Muscle of leg (tissue), 11 donors: ENCODE results near the gene AMFR. TPM values are rescaled to one million over a fixed set of nuclear protein-coding genes. Genes with fewer than 3 reads are reported as not detected.

ENCODE experiments used
- DNase-seq: peaks from one replicate; pipeline ENCODE4 v3.0.0; 2013
- H3K27ac ChIP-seq: one replicate; pipeline ENCODE4 v1.5.1; 2013; ENCODE audit warnings: mild to moderate bottlenecking, low read length, control low read depth
- H3K27me3 ChIP-seq: one replicate; pipeline ENCODE4 v1.6.1; 2013; ENCODE audit warnings: low read length; ENCODE audit not compliant: control insufficient read depth, insufficient read depth
- H3K36me3 ChIP-seq: one replicate; pipeline ENCODE4 v1.6.1; 2013; ENCODE audit warnings: low read length; ENCODE audit not compliant: control insufficient read depth, insufficient read depth
- H3K4me1 ChIP-seq: one replicate; pipeline ENCODE4 v1.6.1; 2013; ENCODE audit warnings: low read length; ENCODE audit not compliant: control insufficient read depth, insufficient read depth
- H3K4me3 ChIP-seq: one replicate; pipeline ENCODE4 v1.5.1; 2013; ENCODE audit warnings: low read length, control low read depth
- H3K9me3 ChIP-seq: replicated peaks from 2 replicates; pipeline ENCODE4 v1.6.1; 2013; ENCODE audit warnings: low read depth, low read length; ENCODE audit not compliant: control insufficient read depth
- WGBS: methylation state at CpG from one replicate; pipeline ENCODE4 v1.1.5; 2013; ENCODE audit warnings: missing lambda C conversion rate; ENCODE audit not compliant: insufficient coverage; 5-methylcytosine and 5-hydroxymethylcytosine counted together
- polyA plus RNA-seq, 8 donors: library from polyadenylated mRNA; unstranded; fragments of 120-200 nt; gene quantifications; one replicate each; pipeline versions ENCODE4 v1.2.1 to v1.2.3, GENCODE V29; 2013; ENCODE audit warnings: inconsistent platforms in 1 of 8, low replicate concordance in 1 of 8; ENCODE audit not compliant: insufficient read length in 8 of 8, insufficient read depth in 1 of 8
- total RNA-seq: library from RNA; stranded (reverse); fragments of 120-200 nt; gene quantifications from one replicate; pipeline ENCODE4 v1.2.4, GENCODE V29; 2013

AMFR gene
- total and polyA plus RNA-seq, 9 donors: 36.6 to 70.4 (median 49.1) TPM

DNA sequence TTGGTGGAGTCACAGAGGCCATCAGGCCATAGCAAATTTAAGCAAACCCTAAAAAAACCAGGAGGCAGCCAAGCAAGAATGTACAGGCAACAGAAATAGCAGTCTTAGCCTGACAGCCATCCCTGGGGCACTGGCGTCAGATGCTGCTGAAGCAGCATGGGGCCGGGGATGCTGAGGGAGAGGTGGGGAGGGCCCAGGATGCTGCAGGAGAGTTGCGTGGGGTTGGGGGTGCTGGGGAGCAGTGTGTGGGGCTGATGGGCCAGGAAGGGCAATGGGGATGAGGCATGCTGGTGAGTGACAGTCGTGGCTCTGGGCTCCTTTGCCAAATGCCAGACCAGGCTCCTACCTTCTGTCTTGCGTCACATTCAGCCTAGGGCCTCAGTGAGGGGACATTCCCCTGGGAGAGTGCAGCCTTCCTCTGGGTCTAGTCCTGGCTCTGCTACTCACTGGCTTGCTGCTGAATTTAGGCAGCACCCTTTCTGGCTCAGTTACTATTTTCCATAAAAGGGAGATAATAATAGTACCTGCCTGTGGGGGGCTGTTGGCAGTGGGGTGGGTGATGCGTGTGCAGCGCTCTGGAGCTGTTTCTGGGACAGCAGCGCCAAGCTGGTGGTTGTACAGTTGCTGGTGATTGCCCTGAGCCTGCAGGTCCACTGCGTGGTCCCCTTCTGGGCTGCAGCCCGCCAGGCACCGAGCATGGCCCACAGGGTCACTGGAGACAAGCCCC, 88.1 kb downstream of the AMFR start:
- DNase-seq: no peak
- 84% methylated on average over 10 of the region's 11 CpGs for WGBS
- no peaks in the 10 kb centered on the region for H3K36me3 ChIP-seq
- H3K27me3 ChIP-seq: no peaks in the 10 kb centered on the region
- no peaks in the 10 kb centered on the region for H3K9me3 ChIP-seq
- H3K4me1 ChIP-seq: peaks cover 7% of the 10 kb centered on the region
- no peak overlapping the region for H3K4me3 ChIP-seq
- H3K27ac ChIP-seq: no peak overlapping the region

DNA sequence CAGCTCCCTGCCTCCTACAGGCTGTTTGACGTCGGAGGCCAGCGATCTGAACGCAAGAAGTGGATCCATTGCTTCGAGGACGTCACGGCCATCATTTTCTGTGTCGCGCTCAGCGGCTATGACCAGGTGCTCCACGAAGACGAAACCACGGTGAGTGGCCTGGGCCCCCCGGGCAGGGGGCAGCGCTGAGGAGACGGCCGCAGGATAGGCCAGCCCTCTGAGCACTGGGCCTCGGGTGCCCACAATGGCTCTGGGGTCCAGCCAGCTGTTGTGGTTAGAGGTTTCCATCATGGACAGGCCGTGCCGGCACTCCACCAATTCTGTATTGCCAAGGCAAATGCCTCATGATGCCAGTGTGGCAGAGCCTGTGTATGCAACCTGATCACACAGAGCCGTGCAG, 88.6 kb downstream of the AMFR start:
- no peak for DNase-seq
- Histone ChIP-seq H3K4me1 (peaks cover 1% of the 10 kb centered on the region), H3K27me3 (no peaks in the 10 kb centered on the region), H3K9me3 (no peaks in the 10 kb centered on the region), H3K27ac (no peak overlapping the region), H3K36me3 (no peaks in the 10 kb centered on the region), H3K4me3 (no peak overlapping the region)
- WGBS: 84% methylated on average over 21 of the region's 21 CpGs

DNA sequence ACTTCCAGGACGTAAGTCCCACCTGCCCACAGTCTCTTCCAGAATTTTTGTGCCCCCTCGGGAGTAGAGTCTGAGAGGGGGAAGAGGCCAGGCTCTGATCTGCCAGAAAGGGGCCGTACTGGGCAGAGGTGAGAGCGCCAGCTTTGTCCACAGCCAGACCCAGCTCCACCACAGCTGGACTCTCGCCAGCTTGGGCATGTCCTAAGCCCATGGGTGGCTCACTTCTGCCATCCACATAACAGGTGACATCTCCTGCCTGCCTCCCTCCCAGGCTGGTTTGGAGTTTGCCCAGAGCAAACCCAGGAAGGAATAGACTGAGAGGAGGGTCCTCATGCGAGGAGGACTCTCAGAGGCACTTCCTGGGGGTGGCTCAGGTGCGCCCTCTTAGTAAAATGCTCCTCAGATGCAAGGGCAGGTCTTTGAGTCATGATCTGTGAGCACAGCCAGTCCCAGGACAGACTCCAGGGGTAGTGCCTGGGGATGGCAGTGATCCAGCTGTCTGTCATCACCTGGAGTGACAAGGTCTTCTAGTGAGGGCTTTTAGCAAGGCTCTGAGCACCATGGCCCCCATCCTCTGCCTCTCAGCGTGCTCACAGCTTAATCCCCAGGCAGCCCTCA, 89.2 kb downstream of the AMFR start:
- 76% methylated on average over 3 of the region's 8 CpGs for WGBS
- DNase-seq: no peak
- no peak overlapping the region for H3K4me3 ChIP-seq
- no peaks in the 10 kb centered on the region for H3K4me1 ChIP-seq
- no peaks in the 10 kb centered on the region for H3K36me3 ChIP-seq
- no peak overlapping the region for H3K27ac ChIP-seq
- no peaks in the 10 kb centered on the region for H3K9me3 ChIP-seq
- no peaks in the 10 kb centered on the region for H3K27me3 ChIP-seq

DNA sequence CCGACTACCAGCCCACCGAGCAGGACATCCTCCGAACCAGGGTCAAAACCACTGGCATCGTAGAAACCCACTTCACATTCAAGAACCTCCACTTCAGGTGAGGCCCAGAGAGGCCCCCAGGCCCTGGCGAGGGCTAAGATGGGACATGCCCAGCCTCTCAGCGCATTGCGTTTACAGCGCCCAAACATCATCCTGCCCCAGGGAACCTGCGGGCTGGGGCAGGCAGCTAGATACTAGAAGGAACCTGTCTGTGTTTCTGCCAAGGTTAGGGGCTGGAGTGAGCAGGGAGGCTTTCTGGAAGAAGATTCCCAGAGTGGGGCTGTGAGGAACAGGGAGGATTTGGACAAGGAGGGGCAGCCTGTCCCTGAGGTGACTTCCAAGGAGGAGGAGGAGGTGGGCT, 90.6 kb downstream of the AMFR start:
- no peak for DNase-seq
- no peaks in the 10 kb centered on the region for H3K36me3 ChIP-seq
- H3K27me3 ChIP-seq: no peaks in the 10 kb centered on the region
- H3K27ac ChIP-seq: no peak overlapping the region
- WGBS: 93% methylated on average over 9 of the region's 9 CpGs
- H3K9me3 ChIP-seq: no peaks in the 10 kb centered on the region
- H3K4me3 ChIP-seq: no peak overlapping the region
- no peaks in the 10 kb centered on the region for H3K4me1 ChIP-seq

DNA sequence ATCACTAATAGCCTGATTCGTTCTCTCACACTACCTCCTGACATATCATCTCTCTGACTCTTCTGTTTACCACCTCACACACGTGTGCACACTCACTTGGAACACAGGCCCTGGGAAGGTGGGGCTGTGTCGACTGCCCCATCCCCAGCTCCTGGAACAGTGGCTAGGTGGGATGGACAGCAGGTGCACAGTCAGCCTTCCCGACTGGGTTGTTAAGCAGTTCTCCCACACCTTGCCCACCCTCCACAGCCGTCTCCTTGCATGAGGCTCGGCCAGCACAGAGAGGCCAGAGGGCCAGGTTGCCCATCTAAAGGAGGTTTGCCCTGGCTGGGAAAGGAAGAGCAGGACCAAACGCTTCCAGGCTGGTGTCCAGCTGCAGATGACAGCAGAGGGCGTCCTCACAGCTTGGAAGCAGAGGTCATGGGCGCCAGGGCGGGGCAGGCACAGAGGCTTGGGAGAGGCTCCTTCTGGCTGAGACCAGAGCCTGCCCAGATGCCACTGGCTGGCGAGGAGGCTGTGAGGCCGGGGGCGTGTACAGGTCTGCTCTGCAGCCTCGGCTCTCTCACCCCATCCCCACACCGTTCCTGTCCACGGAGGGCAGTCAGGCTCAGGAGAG, 92.8 kb downstream of the AMFR start:
- H3K4me3 ChIP-seq: no peak overlapping the region
- peak; percentile 57 for DNase-seq
- no peak overlapping the region for H3K27ac ChIP-seq
- no peaks in the 10 kb centered on the region for H3K36me3 ChIP-seq
- no peaks in the 10 kb centered on the region for H3K4me1 ChIP-seq
- H3K27me3 ChIP-seq: no peaks in the 10 kb centered on the region
- WGBS: 28% methylated on average over 5 of the region's 16 CpGs
- H3K9me3 ChIP-seq: no peaks in the 10 kb centered on the region

DNA sequence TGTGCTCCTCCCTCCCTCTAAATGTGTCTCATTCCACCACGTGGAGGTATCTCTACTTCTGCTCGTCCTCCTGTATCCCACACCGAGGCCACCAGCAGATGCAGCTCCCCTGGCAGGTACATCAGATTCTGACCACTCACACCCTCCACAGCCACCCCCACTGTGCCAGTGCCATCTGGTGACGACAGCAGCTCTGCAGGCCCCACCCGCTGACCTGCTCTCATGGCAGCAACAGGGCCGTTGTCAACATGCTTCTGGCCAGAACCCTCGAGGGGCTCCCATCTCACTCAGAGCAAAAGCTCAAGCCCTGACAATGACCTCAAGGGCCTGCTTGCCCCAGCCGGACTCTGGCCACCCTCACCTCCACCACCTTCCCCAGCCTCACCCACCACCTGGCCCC, 93.4 kb downstream of the AMFR start:
- H3K9me3 ChIP-seq: no peaks in the 10 kb centered on the region
- no peaks in the 10 kb centered on the region for H3K4me1 ChIP-seq
- no peak for DNase-seq
- no peaks in the 10 kb centered on the region for H3K27me3 ChIP-seq
- no peak overlapping the region for H3K4me3 ChIP-seq
- no peaks in the 10 kb centered on the region for H3K36me3 ChIP-seq
- H3K27ac ChIP-seq: no peak overlapping the region
- 65% methylated on average over 8 of the region's 8 CpGs for WGBS

DNA sequence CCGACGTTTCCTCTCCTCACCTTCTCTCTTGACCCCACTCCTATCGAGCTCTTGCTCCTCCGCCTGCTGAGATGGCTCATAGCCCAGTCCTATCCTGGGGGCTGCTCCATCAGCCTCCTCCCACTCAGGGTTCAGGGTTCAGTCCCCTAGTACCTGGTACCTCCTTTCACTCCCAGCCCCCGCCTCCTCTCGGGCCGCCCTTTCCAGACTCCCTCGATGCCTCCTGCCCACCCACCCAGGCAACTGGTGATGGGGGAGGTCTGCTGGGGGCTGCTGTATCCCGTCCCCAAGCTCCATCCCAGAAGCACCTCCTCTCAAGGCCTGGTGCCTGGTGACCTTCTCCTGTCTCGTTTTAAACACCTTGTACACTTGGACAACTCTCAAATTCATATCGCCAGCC, 93.9 kb downstream of the AMFR start:
- Histone ChIP-seq H3K27ac (no peak overlapping the region), H3K9me3 (no peaks in the 10 kb centered on the region), H3K4me1 (no peaks in the 10 kb centered on the region), H3K27me3 (no peaks in the 10 kb centered on the region), H3K4me3 (no peak overlapping the region), H3K36me3 (no peaks in the 10 kb centered on the region)
- 66% methylated on average over 10 of the region's 11 CpGs for WGBS
- no peak for DNase-seq

DNA sequence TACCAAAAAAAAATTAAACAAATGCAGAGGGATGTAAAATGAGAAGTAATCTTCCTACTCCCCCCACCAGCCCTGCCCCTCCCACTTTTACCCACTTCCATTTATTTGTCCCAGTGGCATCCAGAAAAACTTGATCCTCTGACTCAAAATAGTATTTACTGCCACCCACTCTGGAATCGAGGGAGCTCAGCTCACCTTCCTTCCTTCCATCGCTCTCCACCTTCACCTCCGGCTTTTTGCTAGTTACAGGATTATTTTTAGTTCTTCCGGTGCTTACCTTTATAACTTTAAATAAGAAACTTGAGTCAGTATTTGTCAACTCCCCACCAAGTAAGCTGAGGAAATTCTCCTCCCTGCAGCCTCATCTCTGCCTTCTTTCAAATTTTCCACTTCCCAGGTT, 94.9 kb downstream of the AMFR start:
- no peaks in the 10 kb centered on the region for H3K4me1 ChIP-seq

DNA sequence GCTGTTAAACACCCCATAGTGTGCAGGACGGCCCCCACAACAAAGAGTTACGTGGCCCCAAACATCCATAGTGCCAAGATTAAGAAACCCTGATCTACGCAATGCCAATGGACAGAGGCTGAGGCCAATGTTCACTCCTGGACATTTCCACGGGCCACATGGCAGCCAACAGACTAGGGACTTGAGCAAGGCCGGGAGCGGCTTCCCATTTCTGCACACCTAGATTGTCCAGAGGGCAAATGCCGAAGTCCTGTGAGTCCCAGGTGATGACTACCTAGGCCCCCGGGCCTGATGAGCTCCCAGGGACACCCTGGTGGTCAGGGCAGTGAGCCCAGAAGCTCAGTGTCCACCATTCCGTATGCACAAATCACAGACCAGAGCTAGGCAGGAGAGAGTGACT, 95.5 kb downstream of the AMFR start:
- H3K9me3 ChIP-seq: no peaks in the 10 kb centered on the region
- H3K4me3 ChIP-seq: no peak overlapping the region
- no peaks in the 10 kb centered on the region for H3K27me3 ChIP-seq
- 81% methylated on average over 8 of the region's 9 CpGs for WGBS
- DNase-seq: no peak
- no peaks in the 10 kb centered on the region for H3K36me3 ChIP-seq
- no peak overlapping the region for H3K27ac ChIP-seq
- H3K4me1 ChIP-seq: no peaks in the 10 kb centered on the region

More for the DNA sequence above, 94.9 kb downstream of the AMFR start:
- WGBS: 60% methylated on average over 2 of the region's 4 CpGs
- Histone ChIP-seq H3K4me3 (no peak overlapping the region), H3K36me3 (no peaks in the 10 kb centered on the region), H3K27me3 (no peaks in the 10 kb centered on the region), H3K27ac (no peak overlapping the region), H3K9me3 (no peaks in the 10 kb centered on the region)
- no peak for DNase-seq

DNA sequence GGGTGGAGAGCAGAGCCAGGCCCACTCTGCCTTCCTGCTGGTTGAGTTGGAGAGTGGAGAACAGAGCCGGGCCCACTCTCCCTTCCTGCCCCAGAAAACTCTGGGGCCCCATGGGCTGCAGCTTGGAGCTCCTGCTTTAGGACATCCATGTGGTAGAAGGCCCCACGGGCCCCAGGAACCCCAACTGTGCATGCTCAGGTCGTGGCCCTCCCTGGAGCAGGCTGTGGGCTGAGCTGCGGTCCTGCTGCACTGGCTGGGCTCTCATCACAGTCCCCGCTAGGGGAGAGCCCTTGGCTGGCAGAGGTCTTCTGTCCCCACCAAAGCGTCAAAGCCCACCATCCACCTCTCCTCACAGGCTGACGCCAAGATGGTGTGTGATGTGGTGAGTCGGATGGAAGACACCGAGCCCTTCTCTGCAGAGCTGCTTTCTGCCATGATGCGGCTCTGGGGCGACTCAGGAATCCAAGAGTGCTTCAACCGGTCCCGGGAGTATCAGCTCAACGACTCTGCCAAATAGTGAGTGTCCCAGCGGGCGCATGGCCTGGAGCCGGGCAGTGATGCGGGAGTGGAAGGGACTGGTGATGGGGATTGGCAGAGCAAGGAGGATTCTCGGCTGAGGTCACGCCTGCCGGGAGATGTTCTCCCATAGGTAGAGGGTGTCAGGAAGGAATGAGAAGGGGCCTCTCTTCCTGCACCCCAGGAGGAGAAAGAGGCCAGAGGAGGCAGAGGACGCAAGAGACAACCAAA, 96.9 kb downstream of the AMFR start:
- no peaks in the 10 kb centered on the region for H3K27me3 ChIP-seq
- no peaks in the 10 kb centered on the region for H3K9me3 ChIP-seq
- no peak overlapping the region for H3K27ac ChIP-seq
- no peak for DNase-seq
- no peaks in the 10 kb centered on the region for H3K4me1 ChIP-seq
- WGBS: 87% methylated on average over 17 of the region's 22 CpGs
- no peaks in the 10 kb centered on the region for H3K36me3 ChIP-seq
- no peak overlapping the region for H3K4me3 ChIP-seq
